ENCODE results near the gene ZFYVE28. TPM values are rescaled to one million over a fixed set of nuclear protein-coding genes. Genes with fewer than 3 reads are reported as not detected.

The ZFYVE28 gene
- total RNA-seq, 3 donors from 2014 or later, result 12.3 to 14.1 (median 13.9) TPM

- no peak for DNase-seq (ENCODE audit: low spot score in 2 of 2)
- TF ChIP-seq POLR2A (IDR thresholded peaks at IDR 0.05) (no peak), POLR2AphosphoS5 (IDR thresholded peaks at IDR 0.05) (no peak)
- TF ChIP-seq, protein P1, sequence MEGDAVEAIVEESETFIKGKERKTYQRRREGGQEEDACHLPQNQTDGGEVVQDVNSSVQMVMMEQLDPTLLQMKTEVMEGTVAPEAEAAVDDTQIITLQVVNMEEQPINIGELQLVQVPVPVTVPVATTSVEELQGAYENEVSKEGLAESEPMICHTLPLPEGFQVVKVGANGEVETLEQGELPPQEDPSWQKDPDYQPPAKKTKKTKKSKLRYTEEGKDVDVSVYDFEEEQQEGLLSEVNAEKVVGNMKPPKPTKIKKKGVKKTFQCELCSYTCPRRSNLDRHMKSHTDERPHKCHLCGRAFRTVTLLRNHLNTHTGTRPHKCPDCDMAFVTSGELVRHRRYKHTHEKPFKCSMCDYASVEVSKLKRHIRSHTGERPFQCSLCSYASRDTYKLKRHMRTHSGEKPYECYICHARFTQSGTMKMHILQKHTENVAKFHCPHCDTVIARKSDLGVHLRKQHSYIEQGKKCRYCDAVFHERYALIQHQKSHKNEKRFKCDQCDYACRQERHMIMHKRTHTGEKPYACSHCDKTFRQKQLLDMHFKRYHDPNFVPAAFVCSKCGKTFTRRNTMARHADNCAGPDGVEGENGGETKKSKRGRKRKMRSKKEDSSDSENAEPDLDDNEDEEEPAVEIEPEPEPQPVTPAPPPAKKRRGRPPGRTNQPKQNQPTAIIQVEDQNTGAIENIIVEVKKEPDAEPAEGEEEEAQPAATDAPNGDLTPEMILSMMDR (IDR thresholded peaks at IDR 0.05), result no peak
- H3K4me1 ChIP-seq, result no peaks in the 10 kb centered on the region
- no peak overlapping the region for H3K4me3 ChIP-seq
- no peaks in the 10 kb centered on the region for H3K27me3 ChIP-seq
- no peaks in the 10 kb centered on the region for H3K36me3 ChIP-seq
- no peaks in the 10 kb centered on the region for H3K9me3 ChIP-seq
- H3K27ac ChIP-seq, result no peak overlapping the region
- intact Hi-C loops (cut with DNase I; ENCODE audit: low total_unique reads), result no loop called here
These were observed 41.2 kb downstream of the ZFYVE28 start for GRCh38 chr4:2377241-2377640.

DNA sequence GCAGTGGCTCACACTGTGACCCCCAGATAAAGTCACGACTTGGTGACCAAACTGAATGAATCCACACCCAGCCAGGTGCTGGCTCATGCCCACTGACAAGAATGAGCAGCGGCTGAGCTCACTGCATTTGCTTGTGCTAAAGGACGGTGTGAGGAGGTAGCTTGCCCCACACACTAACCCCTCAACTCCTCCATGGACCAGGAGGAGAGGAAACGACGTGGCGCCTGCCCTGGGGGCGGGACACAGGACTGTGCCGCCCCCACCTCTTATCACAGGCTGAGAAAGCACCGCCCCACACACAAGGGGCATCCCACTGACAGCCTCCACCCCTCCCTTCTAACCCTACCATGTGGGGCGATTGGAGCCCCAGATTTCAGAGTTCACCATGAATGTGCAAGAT, 43.0 kb downstream of the ZFYVE28 start:
- TF ChIP-seq POLR2AphosphoS5 (IDR thresholded peaks at IDR 0.05) (no peak), POLR2A (IDR thresholded peaks at IDR 0.05) (no peak)
- TF ChIP-seq, protein P1 (IDR thresholded peaks at IDR 0.05), result no peak
- H3K27me3 ChIP-seq, result no peaks in the 10 kb centered on the region
- intact Hi-C loops (cut with DNase I; ENCODE audit: low total_unique reads), result no loop called here
- no peaks in the 10 kb centered on the region for H3K9me3 ChIP-seq
- no peaks in the 10 kb centered on the region for H3K36me3 ChIP-seq
- H3K4me1 ChIP-seq, result no peaks in the 10 kb centered on the region
- no peak overlapping the region for H3K27ac ChIP-seq
- no peak for DNase-seq (ENCODE audit: low spot score in 2 of 2)
- H3K4me3 ChIP-seq, result no peak overlapping the region

- H3K27me3 ChIP-seq, result no peaks in the 10 kb centered on the region
- no peak overlapping the region for H3K4me3 ChIP-seq
- no peak for TF ChIP-seq POLR2A (IDR thresholded peaks at IDR 0.05)
- TF ChIP-seq POLR2AphosphoS5 (IDR thresholded peaks at IDR 0.05), result no peak
- no peaks in the 10 kb centered on the region for H3K4me1 ChIP-seq
- no peaks in the 10 kb centered on the region for H3K9me3 ChIP-seq
- intact Hi-C loops (cut with DNase I; ENCODE audit: low total_unique reads), result no loop called here
- no peak for DNase-seq (ENCODE audit: low spot score in 2 of 2)
- H3K27ac ChIP-seq, result no peak overlapping the region
- H3K36me3 ChIP-seq, result no peaks in the 10 kb centered on the region
These were observed 44.9 kb downstream of the ZFYVE28 start for GRCh38 chr4:2373532-2373931.

DNA sequence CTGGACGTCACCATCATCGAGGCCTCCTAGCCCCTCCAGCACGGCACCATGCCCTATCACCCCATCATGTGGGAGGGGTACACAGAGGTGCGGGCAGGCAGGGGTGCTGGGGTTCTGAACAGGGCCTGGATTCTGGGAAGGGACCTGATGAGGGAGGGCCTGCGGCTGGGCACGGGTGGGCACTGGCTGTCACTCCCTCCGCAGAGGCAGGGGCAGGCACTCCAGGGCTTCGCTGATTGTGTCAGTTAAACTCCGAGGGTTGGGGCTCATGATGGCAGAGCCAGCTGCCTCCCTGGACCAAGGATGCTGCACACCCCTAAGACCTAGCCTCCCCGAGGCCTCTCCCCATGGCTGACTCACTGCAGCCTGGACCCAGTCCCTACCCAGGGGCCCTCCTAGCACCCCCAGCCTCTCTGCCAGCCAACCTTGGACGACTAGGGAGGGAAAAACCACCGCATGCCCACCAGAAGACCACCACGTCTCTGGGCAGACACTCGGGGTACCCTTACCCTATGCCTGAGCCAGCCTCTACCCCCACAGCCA, 45.9 kb downstream of the ZFYVE28 start:
- no peaks in the 10 kb centered on the region for H3K9me3 ChIP-seq
- intact Hi-C loops (cut with DNase I; ENCODE audit: low total_unique reads), result no loop called here
- no peak overlapping the region for H3K27ac ChIP-seq
- no peak for DNase-seq (ENCODE audit: low spot score in 2 of 2)
- no peak overlapping the region for H3K4me3 ChIP-seq
- TF ChIP-seq POLR2AphosphoS5 (IDR thresholded peaks at IDR 0.05), result no peak
- TF ChIP-seq, protein P1 (IDR thresholded peaks at IDR 0.05), result no peak
- no peak for TF ChIP-seq POLR2A (IDR thresholded peaks at IDR 0.05)
- H3K4me1 ChIP-seq, result no peaks in the 10 kb centered on the region
- H3K36me3 ChIP-seq, result no peaks in the 10 kb centered on the region
- H3K27me3 ChIP-seq, result no peaks in the 10 kb centered on the region

- Histone ChIP-seq H3K27me3 (no peaks in the 10 kb centered on the region), H3K9me3 (no peaks in the 10 kb centered on the region), H3K4me1 (no peaks in the 10 kb centered on the region), H3K36me3 (no peaks in the 10 kb centered on the region), H3K4me3 (no peak overlapping the region), H3K27ac (no peak overlapping the region)
- intact Hi-C loops (cut with DNase I; ENCODE audit: low total_unique reads), result no loop called here
- no peak for DNase-seq (ENCODE audit: low spot score in 2 of 2)
- TF ChIP-seq, protein P1 (IDR thresholded peaks at IDR 0.05), result no peak
- TF ChIP-seq POLR2A (IDR thresholded peaks at IDR 0.05), result no peak
- no peak for TF ChIP-seq POLR2AphosphoS5 (IDR thresholded peaks at IDR 0.05)
These were observed 46.5 kb downstream of the ZFYVE28 start for GRCh38 chr4:2371765-2372487.
